ENCODE measurements around the gene LRTM1.

The LRTM1 gene

GRCh38 chr3:54960701-54961100 lies 32.8 kb upstream of the LRTM1 start:
- H3K27ac ChIP-seq (replicated peaks): no peak overlapping the region
- no peaks in the 10 kb centered on the region for H3K27me3 ChIP-seq (ENCODE audit: insufficient read depth, poor library complexity, severe bottlenecking)
- no peak overlapping the region for H3K4me3 ChIP-seq (replicated peaks; ENCODE audit: insufficient read depth, low read length)
- DNase-seq (ENCODE audit: low read depth in 1 of 2, low spot score in 1 of 2): no peak
- TF ChIP-seq POLR2AphosphoS5 (IDR thresholded peaks at IDR 0.05; ENCODE audit: low read depth) (no peak), REST (IDR thresholded peaks at IDR 0.05; ENCODE audit: insufficient replicate concordance, low read depth) (no peak), CTCF (IDR thresholded peaks at IDR 0.05; ENCODE audit: insufficient read depth, low read length) (no peak), SPI1 (IDR thresholded peaks at IDR 0.05; ENCODE audit: borderline replicate concordance, low read depth) (no peak), GABPA (IDR thresholded peaks at IDR 0.05; ENCODE audit: low read depth) (no peak)

- Histone ChIP-seq H3K27me3 (ENCODE audit: insufficient read depth, poor library complexity, severe bottlenecking) (no peaks in the 10 kb centered on the region), H3K4me3 (replicated peaks; ENCODE audit: insufficient read depth, low read length) (no peak overlapping the region), H3K27ac (replicated peaks) (no peak overlapping the region)
- no peak for TF ChIP-seq REST (IDR thresholded peaks at IDR 0.05; ENCODE audit: insufficient replicate concordance, low read depth)
- TF ChIP-seq GABPA (IDR thresholded peaks at IDR 0.05; ENCODE audit: low read depth): no peak
- no peak for TF ChIP-seq SPI1 (IDR thresholded peaks at IDR 0.05; ENCODE audit: borderline replicate concordance, low read depth)
- TF ChIP-seq CTCF (IDR thresholded peaks at IDR 0.05; ENCODE audit: insufficient read depth, low read length): no peak
- TF ChIP-seq POLR2AphosphoS5 (IDR thresholded peaks at IDR 0.05; ENCODE audit: low read depth): no peak
- no peak for DNase-seq (ENCODE audit: low read depth in 1 of 2, low spot score in 1 of 2)
Measured at GRCh38 chr3:54960082-54960481, 32.2 kb upstream of the LRTM1 start.

- no peak for DNase-seq (ENCODE audit: low read depth in 1 of 2, low spot score in 1 of 2)
- H3K27ac ChIP-seq (replicated peaks): no peak overlapping the region
- TF ChIP-seq REST (IDR thresholded peaks at IDR 0.05; ENCODE audit: insufficient replicate concordance, low read depth): no peak
- no peak for TF ChIP-seq GABPA (IDR thresholded peaks at IDR 0.05; ENCODE audit: low read depth)
- no peak for TF ChIP-seq SPI1 (IDR thresholded peaks at IDR 0.05; ENCODE audit: borderline replicate concordance, low read depth)
- H3K4me3 ChIP-seq (replicated peaks; ENCODE audit: insufficient read depth, low read length): no peak overlapping the region
- no peaks in the 10 kb centered on the region for H3K27me3 ChIP-seq (ENCODE audit: insufficient read depth, poor library complexity, severe bottlenecking)
Measured at GRCh38 chr3:54957711-54958110, 29.9 kb upstream of the LRTM1 start.

GRCh38 chr3:54955941-54956340 lies 28.1 kb upstream of the LRTM1 start:
- no peak for DNase-seq (ENCODE audit: low read depth in 1 of 2, low spot score in 1 of 2)
- TF ChIP-seq GABPA (IDR thresholded peaks at IDR 0.05; ENCODE audit: low read depth): no peak
- TF ChIP-seq SPI1 (IDR thresholded peaks at IDR 0.05; ENCODE audit: borderline replicate concordance, low read depth): no peak
- TF ChIP-seq CTCF (IDR thresholded peaks at IDR 0.05; ENCODE audit: insufficient read depth, low read length): no peak
- no peak for TF ChIP-seq REST (IDR thresholded peaks at IDR 0.05; ENCODE audit: insufficient replicate concordance, low read depth)
- no peak for TF ChIP-seq POLR2AphosphoS5 (IDR thresholded peaks at IDR 0.05; ENCODE audit: low read depth)
- no peak overlapping the region for H3K4me3 ChIP-seq (replicated peaks; ENCODE audit: insufficient read depth, low read length)
- H3K27me3 ChIP-seq (ENCODE audit: insufficient read depth, poor library complexity, severe bottlenecking): no peaks in the 10 kb centered on the region
- no peak overlapping the region for H3K27ac ChIP-seq (replicated peaks)
